NCI-H748 (cell line): ENCODE measurements around the gene TBC1D2B.
"Not testable (repeated sequence)": the region's sequence is repeated elsewhere in the genome, so short reads cannot be mapped to it uniquely, and the experiment has no call there.

Source experiments
- DNase-seq: peaks from one replicate; lab custom pipeline; 2025; ENCODE audit not compliant: unreplicated experiment; lab: John Stamatoyannopoulos, UW

TBC1D2B gene

DNA sequence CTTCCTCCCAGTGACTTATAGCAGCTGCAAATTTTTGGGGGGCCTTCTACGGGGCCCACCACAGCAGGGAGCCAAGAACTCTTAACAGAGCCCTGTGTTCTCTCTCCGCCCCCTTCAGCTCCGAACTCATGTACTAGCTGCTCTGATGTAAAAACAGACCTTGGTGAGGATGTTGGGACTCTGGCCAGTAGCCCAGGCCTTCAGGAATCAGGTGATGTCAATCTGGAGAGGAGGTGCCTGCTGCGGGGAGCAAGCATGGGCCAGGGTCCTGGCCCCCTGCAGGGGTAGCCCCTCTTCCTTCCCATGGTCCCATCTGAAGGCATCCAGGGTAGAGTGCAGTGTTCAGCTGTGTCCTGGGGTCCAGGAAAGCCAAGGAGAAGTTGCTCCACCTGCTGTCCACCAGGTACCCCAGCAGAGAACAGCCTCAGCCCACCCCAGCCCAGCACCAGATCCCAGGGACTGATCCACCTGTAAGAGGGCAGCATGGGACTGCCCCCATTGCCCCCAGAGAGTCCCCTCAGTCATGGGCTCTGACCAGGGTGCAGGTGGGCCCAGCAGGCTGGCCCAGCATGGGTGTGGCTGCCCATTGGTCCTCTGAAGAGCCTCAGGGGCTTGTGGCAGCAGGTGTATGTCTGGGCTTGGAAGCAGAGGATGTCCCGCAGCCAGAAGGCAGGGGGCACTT is 126.3 kb downstream of the TBC1D2B start:
- not testable (repeated sequence) for DNase-seq

DNA sequence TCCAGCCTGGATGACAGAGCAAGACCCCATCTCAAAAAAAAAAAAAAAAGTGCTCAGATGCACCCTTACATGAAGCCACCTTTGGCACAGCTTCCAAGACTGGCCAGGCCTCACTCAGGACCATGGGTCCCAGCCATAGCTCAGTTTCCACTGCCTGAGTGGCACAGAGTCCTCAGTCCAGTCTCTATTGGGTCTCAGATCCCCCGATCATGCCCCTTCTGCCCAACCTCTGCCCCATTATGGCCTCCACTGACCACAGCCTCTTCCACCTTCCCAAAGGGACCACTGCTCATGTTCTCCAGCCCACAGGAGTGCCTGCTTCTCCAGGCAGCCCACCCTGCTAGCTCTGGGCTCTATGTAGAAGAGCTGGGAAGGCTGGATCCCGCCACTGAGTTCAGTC is 127.0 kb downstream of the TBC1D2B start:
- not testable (repeated sequence) for DNase-seq

DNA sequence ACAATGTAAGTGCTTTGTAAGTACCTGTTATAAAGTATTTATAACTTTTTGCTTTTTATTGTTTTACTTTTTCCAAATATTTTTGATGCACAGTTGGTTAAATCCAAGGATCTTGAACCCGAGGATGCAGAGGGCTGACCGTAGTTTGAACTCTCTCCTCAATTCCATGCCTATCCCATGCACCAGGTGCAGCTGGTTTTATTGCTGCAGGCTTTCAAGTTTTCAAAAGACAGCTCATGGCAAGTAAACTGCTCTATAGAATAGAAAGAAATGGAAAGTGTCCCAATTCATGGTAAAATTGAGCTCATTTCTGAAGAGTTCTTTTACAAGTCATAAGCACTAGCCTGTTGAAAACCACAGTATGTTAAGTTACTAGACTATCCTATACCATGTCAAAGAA is 131.9 kb downstream of the TBC1D2B start:
- DNase-seq, result no peak
